Glutamatergic neuron (in vitro differentiated cells): ENCODE measurements around the gene WWTR1. TPM values are rescaled to one million over a fixed set of nuclear protein-coding genes. Genes with fewer than 3 reads are reported as not detected.

Experiments used
- DNase-seq: peaks from one replicate; pipeline ENCODE4 v3.0.0; 2022
- H3K27ac Mint-ChIP-seq: one replicate; pipeline ENCODE4 v1.8.0; 2020; ENCODE audit warnings: mild to moderate bottlenecking, mixed read lengths, inconsistent platforms; ENCODE audit not compliant: unreplicated experiment
- H3K27me3 Mint-ChIP-seq: one replicate; pipeline ENCODE4 v1.8.0; 2020; ENCODE audit warnings: mild to moderate bottlenecking, moderate library complexity, mixed read lengths, inconsistent platforms; ENCODE audit not compliant: unreplicated experiment
- H3K36me3 Mint-ChIP-seq: one replicate; pipeline ENCODE4 v1.8.0; 2020; ENCODE audit warnings: mild to moderate bottlenecking, mixed read lengths, inconsistent platforms; ENCODE audit not compliant: unreplicated experiment
- H3K4me1 Mint-ChIP-seq: one replicate; pipeline ENCODE4 v1.8.0; 2020; ENCODE audit warnings: mild to moderate bottlenecking, low read depth, mixed read lengths, inconsistent platforms; ENCODE audit not compliant: unreplicated experiment
- H3K4me3 Mint-ChIP-seq: one replicate; pipeline ENCODE4 v1.8.0; 2020; ENCODE audit warnings: mild to moderate bottlenecking, mixed read lengths, inconsistent platforms; ENCODE audit not compliant: unreplicated experiment
- H3K9me3 Mint-ChIP-seq: one replicate; pipeline ENCODE4 v1.8.0; 2020; ENCODE audit warnings: mild to moderate bottlenecking, moderate library complexity, mixed read lengths, inconsistent platforms; ENCODE audit not compliant: unreplicated experiment
- CTCF ChIP-seq: fragments of 200-600 bp; sonication (generic); IDR thresholded peaks from one replicate; pipeline ENCODE4 v1.5.0; 2021; ENCODE audit not compliant: partially characterized antibody, unreplicated experiment
- total RNA-seq: library from RNA; stranded (reverse); fragmentation: NEBNext Ultra II Directional; extraction: Animal tissue kit (Norgen Biotek cat#: 25700); gene quantifications from one replicate; pipeline ENCODE4 v1.2.1, GENCODE V29; 2021; ENCODE audit not compliant: unreplicated experiment

WWTR1 gene
- total RNA-seq, 1 donor from 2014 or later, result 2.3 TPM

GRCh38 chr3:149542375-149543312, 115.2 kb downstream of the WWTR1 start:
- no peak for TF ChIP-seq CTCF
- H3K4me3 Mint-ChIP-seq, result no peak overlapping the region
- DNase-seq, result no peak

GRCh38 chr3:149541091-149541491, 116.7 kb downstream of the WWTR1 start:
- peaks cover 2% of the 10 kb centered on the region for H3K27me3 Mint-ChIP-seq
- H3K4me1 Mint-ChIP-seq, result peaks cover 7% of the 10 kb centered on the region
- no peak for TF ChIP-seq CTCF
- H3K4me3 Mint-ChIP-seq, result no peak overlapping the region
- H3K27ac Mint-ChIP-seq, result no peak overlapping the region
- DNase-seq, result no peak
- no peaks in the 10 kb centered on the region for H3K36me3 Mint-ChIP-seq
- no peaks in the 10 kb centered on the region for H3K9me3 Mint-ChIP-seq

More at GRCh38 chr3:149542375-149543312, 115.2 kb downstream of the WWTR1 start:
- H3K9me3 Mint-ChIP-seq, result no peaks in the 10 kb centered on the region
- H3K27me3 Mint-ChIP-seq, result peaks cover 2% of the 10 kb centered on the region
- H3K36me3 Mint-ChIP-seq, result no peaks in the 10 kb centered on the region
- H3K4me1 Mint-ChIP-seq, result peaks cover 5% of the 10 kb centered on the region
- no peak overlapping the region for H3K27ac Mint-ChIP-seq

GRCh38 chr3:149538371-149538770, 119.5 kb downstream of the WWTR1 start:
- no peak for TF ChIP-seq CTCF
- no peak overlapping the region for H3K27ac Mint-ChIP-seq
- DNase-seq, result no peak
- no peaks in the 10 kb centered on the region for H3K27me3 Mint-ChIP-seq
- H3K4me1 Mint-ChIP-seq, result peaks cover 23% of the 10 kb centered on the region
- H3K9me3 Mint-ChIP-seq, result no peaks in the 10 kb centered on the region
- no peaks in the 10 kb centered on the region for H3K36me3 Mint-ChIP-seq
- H3K4me3 Mint-ChIP-seq, result no peak overlapping the region

- no peak for TF ChIP-seq CTCF
- Mint-ChIP-seq H3K4me1 (peaks cover 29% of the 10 kb centered on the region), H3K9me3 (no peaks in the 10 kb centered on the region), H3K27ac (peak overlapping the region; percentile 64), H3K27me3 (peaks cover 3% of the 10 kb centered on the region), H3K4me3 (peak overlapping the region; percentile 45), H3K36me3 (no peaks in the 10 kb centered on the region)
- peak; percentile 53 for DNase-seq
These were observed 121.4 kb downstream of the WWTR1 start for GRCh38 chr3:149536429-149536828.

GRCh38 chr3:149535333-149535685, 122.5 kb downstream of the WWTR1 start:
- peaks cover 4% of the 10 kb centered on the region for H3K27me3 Mint-ChIP-seq
- H3K27ac Mint-ChIP-seq, result peak overlapping the region; percentile 79
- peak overlapping the region; percentile 32 for H3K4me3 Mint-ChIP-seq
- no peak for DNase-seq
- no peaks in the 10 kb centered on the region for H3K36me3 Mint-ChIP-seq
- H3K9me3 Mint-ChIP-seq, result no peaks in the 10 kb centered on the region
- no peak for TF ChIP-seq CTCF
- peaks cover 29% of the 10 kb centered on the region for H3K4me1 Mint-ChIP-seq
